IMR-90 (cell line): ENCODE data around the gene LMX1A. TPM values are rescaled to one million over a fixed set of nuclear protein-coding genes. Genes with fewer than 3 reads are reported as not detected.

Experiments
- ATAC-seq: fragments of 200-7000 bp; cut with Tn5 transposase; 2 replicates; pipeline ENCODE4 v1.9.1; 2020; ENCODE audit warnings: low read depth, mild to moderate bottlenecking, moderate library complexity
- BruUV-seq: library from RNA; stranded (reverse); fragments of 400-500 nt; replicated peaks from 2 replicates; lab custom pipeline; 2021; lab: Mats Ljungman, UMichigan
- CTCF ChIA-PET: fragments of 300-600 bp; formaldehyde crosslinking; extraction: SDS; loops from one replicate; lab custom pipeline; 2021; ENCODE audit warnings: antibody characterized with exemption; lab: Yijun Ruan, JAX
- POLR2A ChIA-PET: fragments of 300-600 bp; sonication (Branson Sonifier 250); formaldehyde crosslinking; loops from one replicate; lab custom pipeline; 2022; ENCODE audit warnings: antibody characterized with exemption; ENCODE audit not compliant: unreplicated experiment; lab: Charles Lee
- DNase-seq: peaks from one replicate; pipeline ENCODE4 v3.0.0; 2013
- H2AFZ ChIP-seq: replicated peaks from 2 replicates; pipeline ENCODE3; 2013; ENCODE audit warnings: low read length, mild to moderate bottlenecking; ENCODE audit not compliant: poor library complexity
- H2AK5ac ChIP-seq: 2 replicates; pipeline ENCODE4 v1.6.1; 2013; ENCODE audit warnings: low read depth, low read length, inconsistent platforms
- H2AK9ac ChIP-seq: replicated peaks from 2 replicates; pipeline ENCODE3; 2013; ENCODE audit warnings: mild to moderate bottlenecking, low read depth, low read length, moderate library complexity; ENCODE audit not compliant: poor library complexity
- H2BK120ac ChIP-seq: 2 replicates; pipeline ENCODE4 v1.6.1; 2013; ENCODE audit warnings: low read depth, low read length, inconsistent platforms
- H2BK15ac ChIP-seq: 3 replicates; pipeline ENCODE4 v1.6.1; 2013; ENCODE audit warnings: low read depth, low read length, inconsistent platforms
- H2BK20ac ChIP-seq: 2 replicates; pipeline ENCODE4 v1.6.1; 2013; ENCODE audit warnings: low read depth, mild to moderate bottlenecking, inconsistent platforms, low read length, moderate library complexity
- H2BK5ac ChIP-seq: 2 replicates; pipeline ENCODE4 v1.6.1; 2013; ENCODE audit warnings: mild to moderate bottlenecking, low read depth, low read length, inconsistent platforms; ENCODE audit not compliant: poor library complexity, severe bottlenecking
- H3K14ac ChIP-seq: replicated peaks from 2 replicates; pipeline ENCODE4 v1.6.1; 2013; ENCODE audit warnings: low read depth, low read length, inconsistent platforms
- H3K18ac ChIP-seq: 2 replicates; pipeline ENCODE4 v1.6.1; 2013; ENCODE audit warnings: low read depth, low read length, control low read depth
- H3K23ac ChIP-seq: 2 replicates; pipeline ENCODE4 v1.6.1; 2013; ENCODE audit warnings: low read depth, low read length, inconsistent platforms
- H3K27ac ChIP-seq: 2 replicates; pipeline ENCODE4 v1.5.1; 2013; ENCODE audit warnings: mild to moderate bottlenecking, control low read depth, low read length; ENCODE audit not compliant: insufficient read depth
- H3K27me3 ChIP-seq: 2 replicates; pipeline ENCODE4 v1.6.1; 2013; ENCODE audit warnings: low read length; ENCODE audit not compliant: control insufficient read depth, insufficient read depth
- H3K36me3 ChIP-seq: 2 replicates; pipeline ENCODE4 v1.6.1; 2013; ENCODE audit warnings: low read length, mixed read lengths; ENCODE audit not compliant: control insufficient read depth, insufficient read depth
- H3K4ac ChIP-seq: 2 replicates; pipeline ENCODE4 v1.6.1; 2013; ENCODE audit warnings: low read depth, low read length, inconsistent platforms
- H3K4me1 ChIP-seq: 2 replicates; pipeline ENCODE4 v1.6.1; 2013; ENCODE audit warnings: low read length, mixed read lengths; ENCODE audit not compliant: control insufficient read depth, insufficient read depth
- H3K4me2 ChIP-seq: 2 replicates; pipeline ENCODE4 v1.6.1; 2013; ENCODE audit warnings: low read depth, mild to moderate bottlenecking, control low read depth, low read length, moderate library complexity
- H3K4me3 ChIP-seq: 2 replicates; pipeline ENCODE4 v1.5.1; 2013; ENCODE audit warnings: low read depth, mild to moderate bottlenecking, control low read depth, low read length, moderate library complexity; ENCODE audit not compliant: insufficient read depth
- H3K56ac ChIP-seq: 2 replicates; pipeline ENCODE4 v1.6.1; 2013; ENCODE audit warnings: low read length, inconsistent platforms; ENCODE audit not compliant: insufficient read depth; ENCODE audit errors: extremely low read depth
- H3K79me1 ChIP-seq, 2 experiments: 2 replicates each; pipeline ENCODE4 v1.6.1; 2013; ENCODE audit warnings: low read length in 2 of 2, inconsistent platforms in 1 of 2, low read depth in 1 of 2
- H3K9ac ChIP-seq: 2 replicates; pipeline ENCODE4 v1.6.1; 2013; ENCODE audit warnings: low read depth, low read length, control low read depth
- H3K9me1 ChIP-seq: 2 replicates; pipeline ENCODE4 v1.6.1; 2013; ENCODE audit warnings: low read length, inconsistent platforms; ENCODE audit not compliant: insufficient read depth
- H3K9me3 ChIP-seq: 2 replicates; pipeline ENCODE4 v1.6.1; 2013; ENCODE audit warnings: low read length; ENCODE audit not compliant: control insufficient read depth, insufficient read depth
- H4K20me1 ChIP-seq: 2 replicates; pipeline ENCODE4 v1.6.1; 2013; ENCODE audit warnings: low read length, inconsistent platforms; ENCODE audit not compliant: insufficient read depth
- H4K5ac ChIP-seq: 2 replicates; pipeline ENCODE4 v1.6.1; 2013; ENCODE audit warnings: mild to moderate bottlenecking, low read depth, low read length, control low read depth
- H4K8ac ChIP-seq, 2 experiments: 2 replicates each; pipeline ENCODE4 v1.6.1; 2013; ENCODE audit warnings: low read depth in 2 of 2, low read length in 2 of 2, control low read depth in 1 of 2, inconsistent platforms in 1 of 2
- H4K91ac ChIP-seq: 2 replicates; pipeline ENCODE4 v1.6.1; 2013; ENCODE audit warnings: low read depth, low read length, inconsistent platforms; ENCODE audit not compliant: insufficient read depth
- BHLHE40 ChIP-seq: fragments of 150-350 bp; IDR thresholded peaks from 2 replicates; pipeline ENCODE4 v1.6.1; 2016; ENCODE audit warnings: mild to moderate bottlenecking, low read depth, low read length
- MAZ ChIP-seq: IDR thresholded peaks from 2 replicates; pipeline ENCODE4 v1.6.1; 2012; ENCODE audit warnings: low read depth, mild to moderate bottlenecking, low read length, improper control_type of control experiment, moderate library complexity, borderline replicate concordance
- MXI1 ChIP-seq: IDR thresholded peaks from 2 replicates; pipeline ENCODE4 v1.6.1; 2012; ENCODE audit warnings: low read depth, mild to moderate bottlenecking, low read length, moderate library complexity, borderline replicate concordance
- NFE2L2 ChIP-seq: fragments of 150-350 bp; IDR thresholded peaks from 2 replicates; pipeline ENCODE4 v1.6.1; 2016; ENCODE audit warnings: low read depth, mild to moderate bottlenecking, low read length
- POLR2A ChIP-seq: IDR thresholded peaks from 2 replicates; pipeline ENCODE4 v1.6.1; 2012; ENCODE audit warnings: mild to moderate bottlenecking, low read depth, low read length
- RCOR1 ChIP-seq: IDR thresholded peaks from 2 replicates; pipeline ENCODE4 v1.6.1; 2012; ENCODE audit warnings: mild to moderate bottlenecking, low read length, improper control_type of control experiment; ENCODE audit not compliant: insufficient replicate concordance
- RFX5 ChIP-seq: IDR thresholded peaks from 2 replicates; pipeline ENCODE4 v1.8.0; 2012; ENCODE audit warnings: low read depth, mild to moderate bottlenecking, low read length, moderate library complexity
- SMC3 ChIP-seq: fragments of 150-350 bp; IDR thresholded peaks from 2 replicates; pipeline ENCODE4 v1.6.1; 2016; ENCODE audit warnings: low read depth, mild to moderate bottlenecking, antibody characterized with exemption, low read length, moderate library complexity
- WGBS, 2 experiments: methylation state at CpG; one replicate each; pipeline versions ENCODE4 v1.1.5 to v1.1.7; 2013; ENCODE audit warnings: missing lambda C conversion rate in 2 of 2; ENCODE audit not compliant: insufficient read length in 1 of 2; ENCODE audit errors: extremely low coverage in 2 of 2; 5-methylcytosine and 5-hydroxymethylcytosine counted together
- dilution Hi-C: fragments of 300-500 bp; cut with HindIII; formaldehyde crosslinking; loops from one replicate; pipeline ENCODE4 v1.14.3; 2018; ENCODE audit warnings: low sequenced_read_pairs; ENCODE audit not compliant: unreplicated experiment
- in situ Hi-C: fragments of 300-500 bp; cut with MboI; formaldehyde crosslinking; loops from 3 replicates; pipeline ENCODE4 v1.14.3; 2019; ENCODE audit warnings: low sequenced_read_pairs, inconsistent platforms, mixed read lengths
- intact Hi-C: fragments of 100-400 bp; cut with micrococcal nuclease; formaldehyde crosslinking; loops from 2 replicates; pipeline ENCODE4 v1.10.0; 2022
- polyA plus RNA-seq, 3 experiments: library from polyadenylated mRNA; depleted of rRNA; stranded (reverse); fragments of >200 nt; gene quantifications; 2 replicates each; pipeline ENCODE4 v1.2.3, GENCODE V29; 2012; ENCODE audit warnings: low replicate concordance in 1 of 3
- total RNA-seq: library from RNA; depleted of rRNA; stranded (reverse); fragments of >200 nt; gene quantifications from 2 replicates; pipeline ENCODE4 v1.2.3, GENCODE V29; 2012
- TF ChIP-seq, protein P1 (sequence below): fragments of 150-350 bp; IDR thresholded peaks from 2 replicates; pipeline ENCODE4 v1.6.1; 2016; ENCODE audit warnings: low read depth, mild to moderate bottlenecking, low read length, moderate library complexity, borderline replicate concordance

The LMX1A gene
- total and polyA plus RNA-seq, 2 of the 4 experiments (the other 2 are of a cell fraction) = not detected

GRCh38 chr1:165328136-165328535 lies 28.4 kb downstream of the LMX1A start:
- Histone ChIP-seq H4K8ac (no peak overlapping the region), H2AFZ (no peak overlapping the region), H2BK120ac (no peak overlapping the region), H3K9ac (no peak overlapping the region), H4K91ac (no peak overlapping the region), H2BK5ac (no peak overlapping the region), H2BK20ac (no peak overlapping the region), H3K4me2 (no peak overlapping the region), H3K4ac (no peak overlapping the region), H3K27me3 (no peaks in the 10 kb centered on the region), H2AK5ac (no peak overlapping the region), H3K4me3 (no peak overlapping the region), H3K36me3 (no peaks in the 10 kb centered on the region), H3K9me1 (no peaks in the 10 kb centered on the region), H3K27ac (no peak overlapping the region), H3K9me3 (no peaks in the 10 kb centered on the region), H4K5ac (no peak overlapping the region), H4K20me1 (no peaks in the 10 kb centered on the region), H2BK15ac (no peak overlapping the region), H3K56ac (no peak overlapping the region), H3K4me1 (no peaks in the 10 kb centered on the region), H3K23ac (no peak overlapping the region), H3K14ac (no peak overlapping the region), H3K79me1 (no peaks in the 10 kb centered on the region), H2AK9ac (no peak overlapping the region), H3K18ac (no peak overlapping the region)
- intact Hi-C loops = no loop called here
- TF ChIP-seq NFE2L2 (no peak), POLR2A (no peak), MXI1 (no peak), BHLHE40 (no peak), MAZ (no peak), RCOR1 (no peak), RFX5 (no peak), SMC3 (no peak)
- TF ChIP-seq, protein P1, sequence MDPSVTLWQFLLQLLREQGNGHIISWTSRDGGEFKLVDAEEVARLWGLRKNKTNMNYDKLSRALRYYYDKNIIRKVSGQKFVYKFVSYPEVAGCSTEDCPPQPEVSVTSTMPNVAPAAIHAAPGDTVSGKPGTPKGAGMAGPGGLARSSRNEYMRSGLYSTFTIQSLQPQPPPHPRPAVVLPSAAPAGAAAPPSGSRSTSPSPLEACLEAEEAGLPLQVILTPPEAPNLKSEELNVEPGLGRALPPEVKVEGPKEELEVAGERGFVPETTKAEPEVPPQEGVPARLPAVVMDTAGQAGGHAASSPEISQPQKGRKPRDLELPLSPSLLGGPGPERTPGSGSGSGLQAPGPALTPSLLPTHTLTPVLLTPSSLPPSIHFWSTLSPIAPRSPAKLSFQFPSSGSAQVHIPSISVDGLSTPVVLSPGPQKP = no peak
- ChIA-PET POLR2A (no interaction called here), CTCF (no interaction called here)
- dilution Hi-C loops = no loop called here
- in situ Hi-C loops = no loop called here
- DNase-seq (no peak), ATAC-seq (no peak)
- no TSS peak for BruUV-seq
- 67% methylated on average over 1 of the region's 3 CpGs; no CpG with 5 or more reads in 1 of the 2 experiments for WGBS, 2 experiments
